PC-9 (cell line): Measurements from ENCODE around the gene CALHM2.

Experiments
- EZH2 ChIP-seq: fragments of 200-600 bp; sonication (generic); IDR thresholded peaks from 2 replicates; pipeline ENCODE4 v1.8.0; 2017; ENCODE audit warnings: antibody characterized with exemption, low read depth
- TF ChIP-seq, protein P1 (sequence below): fragments of 200-600 bp; sonication (generic); conservative IDR thresholded peaks from 2 replicates; pipeline ENCODE4 v1.6.1; 2017; ENCODE audit warnings: mixed run types, antibody characterized with exemption, mild to moderate bottlenecking, moderate library complexity

DNA sequence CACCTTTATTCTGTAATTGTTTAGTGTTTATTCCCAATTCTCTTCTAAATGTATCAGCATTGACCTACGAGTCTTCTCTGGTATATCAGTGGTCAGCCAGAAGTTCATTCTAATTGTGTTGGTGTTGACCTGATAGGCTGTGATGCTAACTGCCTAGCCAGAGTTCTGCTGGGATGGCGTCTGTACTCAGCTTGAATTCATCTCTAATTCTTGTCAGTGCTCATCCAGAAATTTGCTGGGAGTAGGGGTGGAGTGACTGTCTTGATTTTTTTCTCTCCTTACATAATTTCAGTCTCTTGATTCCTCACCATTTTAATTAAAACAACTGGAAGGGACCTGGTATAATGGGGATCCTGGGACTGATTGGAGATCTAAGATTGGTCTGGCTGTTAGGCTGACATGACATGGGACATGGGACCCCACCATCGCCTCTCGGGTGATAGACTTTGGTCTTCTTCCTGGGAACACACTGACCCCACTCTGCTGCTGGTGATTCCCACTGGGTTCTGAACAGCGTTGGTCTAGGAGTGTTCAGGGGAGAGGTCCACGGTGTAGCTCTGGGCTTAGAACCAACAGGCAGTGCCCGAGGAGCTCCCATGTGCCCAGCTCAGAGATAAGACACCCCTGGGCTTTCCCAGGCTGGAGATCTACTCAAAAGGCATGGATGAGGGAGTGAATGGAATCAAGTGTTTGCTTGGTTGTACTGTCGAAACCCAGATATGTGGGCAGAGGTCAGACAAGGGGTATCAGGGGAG is 45.2 kb upstream of the CALHM2 start:
- TF ChIP-seq EZH2: no peak
- TF ChIP-seq, protein P1, sequence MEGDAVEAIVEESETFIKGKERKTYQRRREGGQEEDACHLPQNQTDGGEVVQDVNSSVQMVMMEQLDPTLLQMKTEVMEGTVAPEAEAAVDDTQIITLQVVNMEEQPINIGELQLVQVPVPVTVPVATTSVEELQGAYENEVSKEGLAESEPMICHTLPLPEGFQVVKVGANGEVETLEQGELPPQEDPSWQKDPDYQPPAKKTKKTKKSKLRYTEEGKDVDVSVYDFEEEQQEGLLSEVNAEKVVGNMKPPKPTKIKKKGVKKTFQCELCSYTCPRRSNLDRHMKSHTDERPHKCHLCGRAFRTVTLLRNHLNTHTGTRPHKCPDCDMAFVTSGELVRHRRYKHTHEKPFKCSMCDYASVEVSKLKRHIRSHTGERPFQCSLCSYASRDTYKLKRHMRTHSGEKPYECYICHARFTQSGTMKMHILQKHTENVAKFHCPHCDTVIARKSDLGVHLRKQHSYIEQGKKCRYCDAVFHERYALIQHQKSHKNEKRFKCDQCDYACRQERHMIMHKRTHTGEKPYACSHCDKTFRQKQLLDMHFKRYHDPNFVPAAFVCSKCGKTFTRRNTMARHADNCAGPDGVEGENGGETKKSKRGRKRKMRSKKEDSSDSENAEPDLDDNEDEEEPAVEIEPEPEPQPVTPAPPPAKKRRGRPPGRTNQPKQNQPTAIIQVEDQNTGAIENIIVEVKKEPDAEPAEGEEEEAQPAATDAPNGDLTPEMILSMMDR: no peak
